GM19452 (cell line): Measurements from ENCODE around the gene CCNY.
"Not testable (repeated sequence)": the region's sequence is repeated elsewhere in the genome, so short reads cannot be mapped to it uniquely, and the experiment has no call there.

Source experiments
- ATAC-seq: cut with Tn5 transposase; IDR thresholded peaks from one replicate; pipeline ENCODE4 v1.9.1; 2021; ENCODE audit not compliant: unreplicated experiment

Gene CCNY

GRCh38 chr10:35400595-35401268, 64.4 kb downstream of the CCNY start:
- no peak for ATAC-seq

GRCh38 chr10:35403491-35403890, 67.2 kb downstream of the CCNY start:
- not testable (repeated sequence) for ATAC-seq

DNA sequence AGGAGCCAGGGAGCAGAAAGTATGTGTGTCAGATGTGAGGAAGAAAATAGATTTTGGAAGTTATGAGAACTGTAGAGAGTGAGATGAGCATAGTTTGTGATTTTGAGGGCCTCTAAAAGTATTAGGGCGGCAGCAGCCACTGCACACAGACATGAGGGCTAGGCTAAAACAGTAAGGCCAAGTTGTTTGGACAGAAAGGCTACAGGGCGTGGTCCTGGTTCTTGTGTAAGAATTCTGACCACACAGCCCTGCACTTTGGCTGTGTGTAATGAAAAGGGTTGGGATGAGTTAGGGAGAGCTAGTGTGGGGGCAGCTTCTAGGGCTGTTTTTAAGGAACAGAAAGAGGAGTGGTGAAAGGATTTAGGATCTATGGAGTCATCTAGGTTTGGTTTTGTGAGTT, 67.8 kb downstream of the CCNY start:
- not testable (repeated sequence) for ATAC-seq

DNA sequence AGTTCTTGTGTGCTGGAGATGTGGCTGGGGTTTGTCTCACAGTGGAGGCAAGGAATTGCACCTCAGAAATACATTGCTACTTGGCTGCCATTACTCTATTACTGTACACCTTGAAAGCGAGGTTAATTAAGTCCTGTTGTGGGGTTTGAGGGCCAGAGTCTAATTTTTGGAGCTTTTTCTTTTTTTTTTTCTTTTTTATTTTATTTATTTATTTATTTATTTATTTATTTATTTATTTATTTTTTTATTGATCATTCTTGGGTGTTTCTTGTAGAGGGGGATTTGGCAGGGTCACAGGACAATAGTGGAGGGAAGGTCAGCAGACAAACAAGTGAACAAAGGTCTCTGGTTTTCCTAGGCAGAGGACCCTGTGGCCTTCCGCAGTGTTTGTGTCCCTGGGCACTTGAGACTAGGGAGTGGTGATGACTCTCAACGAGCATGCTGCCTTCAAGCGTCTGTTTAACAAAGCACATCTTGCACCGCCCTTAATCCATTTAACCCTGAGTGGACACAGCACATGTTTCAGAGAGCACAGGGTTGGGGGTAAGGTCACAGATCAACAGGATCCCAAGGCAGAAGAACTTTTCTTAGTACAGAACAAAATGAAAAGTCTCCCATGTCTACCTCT, 69.8 kb downstream of the CCNY start:
- not testable (repeated sequence) for ATAC-seq

DNA sequence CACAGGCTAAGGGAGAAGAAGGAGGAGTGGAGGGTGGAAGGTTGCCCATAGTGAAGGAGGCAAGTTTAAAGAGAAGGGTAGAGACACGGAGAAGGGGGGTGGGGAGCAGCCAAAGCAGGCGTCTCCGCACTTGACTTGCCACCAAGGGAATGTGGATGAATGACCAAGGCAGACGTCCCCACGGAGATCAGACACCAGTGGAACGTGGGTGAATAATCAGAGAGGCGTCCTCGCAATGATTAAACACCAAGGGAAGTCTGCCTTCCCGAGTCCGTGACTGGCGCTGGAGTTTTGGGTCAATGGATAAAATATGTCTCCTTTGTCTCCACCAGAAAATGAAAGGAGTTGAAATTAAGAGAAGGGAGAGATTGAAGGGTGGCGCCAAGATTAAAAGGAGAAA, 71.4 kb downstream of the CCNY start:
- ATAC-seq, result not testable (repeated sequence)

- peak; percentile 67 for ATAC-seq
These were observed 72.8 kb downstream of the CCNY start for GRCh38 chr10:35409094-35409582.

DNA sequence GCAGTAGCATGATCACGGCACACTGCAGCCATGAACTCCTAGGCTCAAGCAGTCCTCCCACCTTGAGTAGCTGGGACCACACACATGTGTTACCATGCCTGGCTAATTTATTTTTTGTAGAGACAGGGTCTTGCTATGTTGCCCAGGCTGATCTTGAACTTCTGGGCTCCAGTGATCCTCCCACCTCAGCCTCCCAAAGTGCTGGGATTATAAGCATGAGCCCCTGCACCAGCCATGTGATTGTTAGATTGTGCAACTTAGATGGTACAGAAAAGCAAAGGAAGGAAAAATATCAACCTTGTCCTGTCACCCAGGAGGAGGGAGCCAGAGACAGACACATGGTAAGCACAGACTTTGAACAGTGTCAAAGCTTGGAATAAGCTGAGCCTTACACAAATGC, 73.5 kb downstream of the CCNY start:
- ATAC-seq, result no peak

- no peak for ATAC-seq
These were observed 75.9 kb downstream of the CCNY start for GRCh38 chr10:35412003-35412723.

DNA sequence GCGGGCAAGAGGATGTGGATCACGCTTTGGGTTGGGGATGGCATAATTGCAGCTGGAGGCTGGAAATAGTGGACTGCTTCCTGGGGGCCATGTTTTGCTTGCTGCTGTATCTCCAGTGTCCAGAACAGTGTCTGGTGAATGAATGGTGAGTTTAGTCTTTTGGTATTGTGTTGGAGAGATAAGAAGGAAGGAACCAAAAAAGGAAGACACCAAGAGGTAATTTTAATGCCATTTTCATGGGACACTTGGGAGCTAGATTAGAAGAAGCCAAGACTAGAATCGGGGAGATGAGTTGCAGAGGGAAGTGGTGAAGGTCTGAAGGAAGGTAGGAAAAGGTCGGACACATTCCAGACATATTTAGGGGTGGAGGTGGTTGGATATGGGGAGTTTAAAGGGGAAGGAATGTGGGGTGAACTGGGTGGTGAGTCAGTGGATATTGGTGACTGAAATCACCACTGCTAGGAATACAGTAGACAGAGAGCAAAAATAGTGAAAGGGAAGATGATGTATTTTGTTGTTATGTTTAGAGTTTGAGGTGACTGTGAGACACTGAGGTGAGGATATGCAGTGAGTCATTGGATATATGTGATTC, 76.7 kb downstream of the CCNY start:
- no peak for ATAC-seq

- ATAC-seq, result no peak
These were observed 77.9 kb downstream of the CCNY start for GRCh38 chr10:35413985-35414861.

DNA sequence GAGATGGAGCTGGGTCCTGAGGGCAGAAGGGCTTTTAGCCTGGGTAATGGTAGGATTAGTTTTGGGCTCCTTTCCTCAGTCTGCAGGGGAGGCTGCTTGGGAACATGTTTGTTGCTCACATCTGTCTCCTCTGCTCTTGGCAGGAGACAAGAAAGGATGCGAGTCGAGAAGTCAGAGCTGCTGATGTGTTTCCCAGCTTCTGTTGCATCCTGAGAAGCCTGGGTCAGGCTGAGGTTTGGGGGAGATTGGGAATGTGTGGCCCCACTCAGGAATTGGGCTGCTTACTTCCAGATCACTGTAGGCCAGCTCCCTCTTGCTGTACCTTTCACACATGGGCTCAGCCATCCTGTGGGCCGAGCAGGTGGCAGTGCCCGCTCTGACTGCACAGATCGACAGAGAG, 79.2 kb downstream of the CCNY start:
- ATAC-seq, result no peak

GRCh38 chr10:35416619-35417312, 80.5 kb downstream of the CCNY start:
- ATAC-seq, result no peak

- no peak for ATAC-seq
These were observed 81.0 kb downstream of the CCNY start for GRCh38 chr10:35417313-35417625.

DNA sequence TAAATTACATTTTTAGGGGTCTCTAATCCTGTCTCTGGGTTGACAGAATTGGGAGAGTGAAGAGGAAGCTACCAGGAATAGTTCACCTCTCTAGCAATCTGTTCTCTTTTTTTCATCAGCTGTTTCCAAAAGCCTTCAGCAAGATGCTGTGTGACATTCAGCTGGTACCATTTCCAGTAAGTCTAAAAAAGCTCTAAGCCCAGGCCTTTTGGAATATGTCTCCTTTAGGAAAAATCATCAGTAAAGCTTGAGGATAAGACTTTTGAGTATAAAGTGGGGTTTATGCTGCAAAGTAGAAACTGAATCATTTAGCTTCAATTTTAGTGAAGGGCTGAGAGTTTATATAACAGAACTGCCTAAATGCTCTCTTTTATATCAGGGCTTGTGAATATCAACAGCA, 81.5 kb downstream of the CCNY start:
- no peak for ATAC-seq

GRCh38 chr10:35418580-35418979, 82.3 kb downstream of the CCNY start:
- not testable (repeated sequence) for ATAC-seq

DNA sequence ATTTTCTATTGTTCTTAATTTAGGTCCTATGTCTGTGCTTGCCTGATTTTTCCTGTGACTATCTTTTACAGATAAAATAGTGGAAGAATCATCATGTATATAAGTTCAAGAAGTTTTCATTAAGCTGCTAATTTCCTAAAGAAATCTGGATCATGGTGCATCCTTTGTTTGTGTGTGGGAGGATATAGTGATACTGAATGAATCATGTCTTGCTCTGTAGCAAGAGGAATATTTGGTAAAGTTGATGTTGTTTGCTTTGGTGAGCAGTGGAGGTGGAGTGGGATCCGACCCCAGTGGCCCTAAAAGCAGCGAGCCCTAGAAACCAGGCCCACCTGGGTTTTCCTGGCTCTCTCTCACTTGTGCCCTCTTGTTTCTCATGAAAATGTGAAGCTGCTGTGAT, 83.7 kb downstream of the CCNY start:
- ATAC-seq, result no peak

GRCh38 chr10:35420827-35421552, 84.7 kb downstream of the CCNY start:
- ATAC-seq, result no peak

DNA sequence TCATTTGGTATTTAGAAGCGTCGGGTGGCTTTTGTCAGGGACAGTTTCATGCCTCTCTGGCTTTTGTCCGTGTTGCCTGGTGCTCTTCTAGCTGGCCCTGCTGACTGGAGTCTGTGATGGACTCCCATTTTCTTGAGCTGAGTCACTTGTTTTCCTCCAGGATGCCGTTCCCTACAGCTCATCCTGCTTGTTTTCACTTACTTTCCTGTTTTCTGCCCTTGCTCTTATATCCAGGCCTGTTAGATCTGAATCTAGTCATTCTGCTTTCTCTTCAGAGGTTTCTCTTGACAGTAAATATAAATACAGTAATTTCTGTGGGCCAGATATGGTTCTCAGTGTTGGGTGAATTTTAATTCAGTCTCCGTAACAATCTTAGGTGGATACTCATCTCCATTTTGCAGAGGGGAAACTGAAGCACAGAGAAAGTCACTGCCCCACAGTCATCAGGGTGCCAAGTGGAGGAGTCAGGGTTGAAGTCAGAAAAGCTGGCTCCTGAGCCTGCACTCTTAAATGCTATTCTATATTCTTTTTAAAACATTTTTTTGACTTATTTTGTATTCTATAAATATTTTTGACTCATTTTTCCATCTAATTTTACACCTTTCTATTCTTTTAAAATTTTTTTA, 85.4 kb downstream of the CCNY start:
- no peak for ATAC-seq

DNA sequence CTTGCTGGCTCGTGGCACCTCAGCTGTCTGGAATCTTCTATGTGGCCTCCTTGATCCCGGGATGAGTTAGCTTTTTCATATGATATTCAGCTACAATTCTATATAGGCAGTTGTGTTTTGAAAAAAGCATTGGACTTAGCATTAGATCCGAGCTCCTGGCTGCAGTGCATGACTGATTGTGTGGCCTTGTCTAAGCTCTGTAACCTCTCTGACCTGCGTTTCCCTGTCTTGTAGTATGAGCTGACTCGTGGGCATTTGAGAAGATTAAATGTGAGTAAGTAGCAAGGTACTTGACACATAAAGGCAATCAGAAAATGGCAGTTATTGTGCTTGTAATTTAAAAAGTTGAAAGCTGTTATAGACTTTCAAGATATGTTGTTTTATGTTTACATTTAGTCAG, 85.9 kb downstream of the CCNY start:
- ATAC-seq, result no peak
